ENCODE results near the gene CCNT1. TPM values are rescaled to one million over a fixed set of nuclear protein-coding genes. Genes with fewer than 3 reads are reported as not detected.
"Not testable (repeated sequence)": the region's sequence is repeated elsewhere in the genome, so short reads cannot be mapped to it uniquely, and the experiment has no call there.

Gene CCNT1
- total RNA-seq, 1 experiment from 2014 or later: 51.8 TPM

- intact Hi-C loops (cut with micrococcal nuclease; ENCODE audit: unreplicated experiment): no loop called here
- H3K27ac ChIP-seq (ENCODE audit: low read depth, low read length, poor library complexity, severe bottlenecking): no peak overlapping the region
- peaks cover 25% of the 10 kb centered on the region for H3K36me3 ChIP-seq (ENCODE audit: insufficient read depth, low read length, poor library complexity, severe bottlenecking)
- POLR2A ChIA-PET (ENCODE audit: low non-redundant PET): interaction anchor here (0.6 kb wide), 2 partner anchors 15 to 211 kb away, joined by 6 to 7 read pairs; no protein-coding TSS in a partner anchor
- no TSS peak for BruUV-seq (replicated peaks)
- CTCF ChIA-PET: no interaction called here
- no peak for TF ChIP-seq EZH2 (IDR thresholded peaks at IDR 0.05; ENCODE audit: borderline replicate concordance, low read depth, low read length, poor library complexity, severe bottlenecking)
- no peak for TF ChIP-seq CTCF (conservative IDR thresholded peaks at IDR 0.05; ENCODE audit: low read depth, low read length)
- no peak for DNase-seq (ENCODE audit: low spot score)
- no peak overlapping the region for H3K4me3 ChIP-seq (ENCODE audit: low read depth, low read length, poor library complexity, severe bottlenecking)
- H3K27me3 ChIP-seq (replicated peaks; ENCODE audit: insufficient read depth, low read depth, low read length, poor library complexity): no peaks in the 10 kb centered on the region
- H3K4me1 ChIP-seq (ENCODE audit: insufficient read depth, low read length, poor library complexity, severe bottlenecking): no peaks in the 10 kb centered on the region
- H3K9me3 ChIP-seq (ENCODE audit: low read depth, low read length, poor library complexity, severe bottlenecking): no peaks in the 10 kb centered on the region
Observed at GRCh38 chr12:48686037-48686595, 30.4 kb downstream of the CCNT1 start.

- Histone ChIP-seq H3K36me3 (ENCODE audit: insufficient read depth, low read length, poor library complexity, severe bottlenecking) (peaks cover 27% of the 10 kb centered on the region), H3K9me3 (ENCODE audit: low read depth, low read length, poor library complexity, severe bottlenecking) (no peaks in the 10 kb centered on the region), H3K4me3 (ENCODE audit: low read depth, low read length, poor library complexity, severe bottlenecking) (no peak overlapping the region), H3K4me1 (ENCODE audit: insufficient read depth, low read length, poor library complexity, severe bottlenecking) (peaks cover 19% of the 10 kb centered on the region), H3K27ac (ENCODE audit: low read depth, low read length, poor library complexity, severe bottlenecking) (no peak overlapping the region), H3K27me3 (replicated peaks; ENCODE audit: insufficient read depth, low read depth, low read length, poor library complexity) (no peaks in the 10 kb centered on the region)
- no peak for DNase-seq (ENCODE audit: low spot score)
- ChIA-PET CTCF (no interaction called here), POLR2A (ENCODE audit: low non-redundant PET) (no interaction called here)
- no TSS peak for BruUV-seq (replicated peaks)
- no peak for TF ChIP-seq CTCF (conservative IDR thresholded peaks at IDR 0.05; ENCODE audit: low read depth, low read length)
- TF ChIP-seq EZH2 (IDR thresholded peaks at IDR 0.05; ENCODE audit: borderline replicate concordance, low read depth, low read length, poor library complexity, severe bottlenecking): no peak
- intact Hi-C loops (cut with micrococcal nuclease; ENCODE audit: unreplicated experiment): no loop called here
Observed at GRCh38 chr12:48683534-48683933, 33.0 kb downstream of the CCNT1 start.

- no peaks in the 10 kb centered on the region for H3K9me3 ChIP-seq (ENCODE audit: low read depth, low read length, poor library complexity, severe bottlenecking)
- CTCF ChIA-PET: interaction anchor here (1.3 kb wide), 1 partner anchor 70 kb away, joined by 7 read pairs; no protein-coding TSS in a partner anchor
- H3K27ac ChIP-seq (ENCODE audit: low read depth, low read length, poor library complexity, severe bottlenecking): no peak overlapping the region
- no peak for TF ChIP-seq CTCF (conservative IDR thresholded peaks at IDR 0.05; ENCODE audit: low read depth, low read length)
- TF ChIP-seq EZH2 (IDR thresholded peaks at IDR 0.05; ENCODE audit: borderline replicate concordance, low read depth, low read length, poor library complexity, severe bottlenecking): no peak
- POLR2A ChIA-PET (ENCODE audit: low non-redundant PET): no interaction called here
- intact Hi-C loops (cut with micrococcal nuclease; ENCODE audit: unreplicated experiment): no loop called here
- H3K27me3 ChIP-seq (replicated peaks; ENCODE audit: insufficient read depth, low read depth, low read length, poor library complexity): no peaks in the 10 kb centered on the region
- H3K4me3 ChIP-seq (ENCODE audit: low read depth, low read length, poor library complexity, severe bottlenecking): peak overlapping the region; percentile 76
- no peak for DNase-seq (ENCODE audit: low spot score)
- no TSS peak for BruUV-seq (replicated peaks)
- peaks cover 31% of the 10 kb centered on the region for H3K36me3 ChIP-seq (ENCODE audit: insufficient read depth, low read length, poor library complexity, severe bottlenecking)
- H3K4me1 ChIP-seq (ENCODE audit: insufficient read depth, low read length, poor library complexity, severe bottlenecking): peaks cover 25% of the 10 kb centered on the region
Observed at GRCh38 chr12:48682927-48683326, 33.6 kb downstream of the CCNT1 start.

- Histone ChIP-seq H3K4me1 (ENCODE audit: insufficient read depth, low read length, poor library complexity, severe bottlenecking) (peaks cover 27% of the 10 kb centered on the region), H3K36me3 (ENCODE audit: insufficient read depth, low read length, poor library complexity, severe bottlenecking) (peaks cover 35% of the 10 kb centered on the region), H3K4me3 (ENCODE audit: low read depth, low read length, poor library complexity, severe bottlenecking) (peak overlapping the region; percentile 76)
- H3K27ac ChIP-seq (ENCODE audit: low read depth, low read length, poor library complexity, severe bottlenecking); DNase-seq (ENCODE audit: low spot score); intact Hi-C loops (cut with micrococcal nuclease; ENCODE audit: unreplicated experiment); H3K27me3 ChIP-seq (replicated peaks; ENCODE audit: insufficient read depth, low read depth, low read length, poor library complexity); BruUV-seq (replicated peaks); H3K9me3 ChIP-seq (ENCODE audit: low read depth, low read length, poor library complexity, severe bottlenecking): not testable (repeated sequence)
- POLR2A ChIA-PET (ENCODE audit: low non-redundant PET): interaction anchor here (0.6 kb wide), 1 partner anchor 119 kb away, joined by 4 read pairs; no protein-coding TSS in a partner anchor
- CTCF ChIA-PET: interaction anchor here (1.3 kb wide), 1 partner anchor 71 kb away, joined by 7 read pairs; no protein-coding TSS in a partner anchor
Observed at GRCh38 chr12:48682533-48682905, 34.0 kb downstream of the CCNT1 start.

Data from A673 (cell line).